GM23248 (cell line): ENCODE measurements around the gene HGD.

Experiments used
- EZH2 ChIP-seq: fragments of 200-600 bp; sonication (generic); IDR thresholded peaks from 2 replicates; pipeline ENCODE4 v1.6.1; 2018; ENCODE audit warnings: antibody characterized with exemption, mild to moderate bottlenecking; ENCODE audit not compliant: insufficient read depth, poor library complexity, severe bottlenecking
- EZH2phosphoT487 ChIP-seq: fragments of 200-600 bp; sonication (generic); IDR thresholded peaks from 2 replicates; pipeline ENCODE4 v1.6.1; 2018; ENCODE audit warnings: antibody characterized with exemption, moderate library complexity, mild to moderate bottlenecking, low read depth; ENCODE audit not compliant: insufficient read depth

DNA sequence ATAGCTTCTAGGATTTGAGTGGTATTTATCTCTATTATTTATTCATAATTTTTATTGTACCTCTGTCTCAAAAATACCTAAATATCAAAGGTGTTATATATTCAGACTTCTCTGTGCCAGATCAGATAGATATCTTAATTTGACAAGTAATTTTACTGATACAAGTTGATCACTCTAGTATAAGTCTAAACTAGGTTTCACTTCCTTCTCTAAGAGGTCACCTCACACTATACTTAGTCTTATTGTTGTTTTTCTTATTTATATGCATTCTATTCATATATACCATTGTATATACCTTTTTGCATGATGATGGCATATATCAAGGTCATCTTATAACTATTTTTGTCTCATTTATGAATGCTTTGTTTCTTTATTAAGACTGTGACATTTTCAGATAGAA, 26.4 kb upstream of the HGD start:
- no peak for TF ChIP-seq EZH2
- no peak for TF ChIP-seq EZH2phosphoT487
